ENCODE data around the gene CBX6. TPM values are rescaled to one million over a fixed set of nuclear protein-coding genes. Genes with fewer than 3 reads are reported as not detected.

CBX6 gene
- total RNA-seq, 2 experiments from 2014 or later: 116 to 117 TPM

DNA sequence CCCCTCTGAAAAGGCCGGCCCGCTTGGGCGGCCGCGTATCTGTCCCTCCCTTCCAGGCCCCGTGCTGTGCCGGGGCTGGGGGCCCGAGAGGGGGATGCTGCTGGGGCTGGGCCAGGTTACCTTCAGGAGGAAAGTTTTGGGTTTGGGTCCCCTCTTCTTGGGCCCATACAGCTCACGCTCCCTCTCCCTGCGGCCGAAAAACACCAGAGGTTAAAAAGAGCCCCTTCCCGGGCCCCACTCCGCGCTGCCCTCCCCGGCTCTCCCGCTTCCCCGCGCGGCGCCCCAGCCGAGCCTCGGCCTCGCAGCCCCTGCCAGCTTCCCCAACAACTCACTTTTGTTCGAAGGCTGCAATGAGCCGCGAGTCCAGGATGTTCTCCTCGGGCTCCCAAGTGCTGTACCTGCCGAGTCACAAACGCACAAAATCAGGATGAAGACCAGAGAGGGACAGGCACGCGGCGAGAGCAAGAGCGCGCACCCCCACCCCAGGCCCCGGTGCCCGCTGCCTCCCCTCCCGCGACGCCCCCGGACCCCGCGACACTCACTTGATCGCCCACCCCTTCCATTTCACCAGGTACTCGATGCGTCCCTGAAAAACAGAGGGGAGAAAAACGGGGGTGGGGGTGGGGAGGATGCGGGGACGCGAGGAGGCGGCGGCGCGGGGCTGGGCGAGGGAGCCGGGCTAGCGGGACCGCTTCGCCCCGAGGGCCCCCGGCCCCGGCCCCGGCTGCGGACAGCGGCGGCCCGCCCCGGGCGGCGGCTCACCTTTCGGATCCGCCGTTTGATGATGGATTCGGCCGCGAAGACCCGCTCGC, 450 bp downstream of the CBX6 start:
- Mint-ChIP-seq H3K27me3 (no peaks in the 10 kb centered on the region), H3K4me3 (peak overlapping the region; percentile 93), H3K36me3 (peaks cover 37% of the 10 kb centered on the region), H3K27ac (peak overlapping the region; percentile 91), H3K4me1 (ENCODE audit: low read depth) (peaks cover 53% of the 10 kb centered on the region), H3K9me3 (no peaks in the 10 kb centered on the region)
- intact Hi-C loops (cut with micrococcal nuclease): loop anchor here (2.0 to 5.0 kb wide), 4 partner anchors 55 to 245 kb away; partner anchors contain the start of gene SUN2
- POLR2A ChIA-PET: interaction anchor here (0.8 to 2.7 kb wide), 7 partner anchors 10 to 448 kb away, joined by 3 to 14 read pairs (median 7); partner anchors contain the start of gene RPL3
- peak; percentile 45 for DNase-seq
- CTCF ChIA-PET: interaction anchor here (0.5 to 5.5 kb wide), 24 partner anchors 10 to 446 kb away, joined by 3 to 180 read pairs (median 8); partner anchors contain the start of genes APOBEC3A and NPTXR

DNA sequence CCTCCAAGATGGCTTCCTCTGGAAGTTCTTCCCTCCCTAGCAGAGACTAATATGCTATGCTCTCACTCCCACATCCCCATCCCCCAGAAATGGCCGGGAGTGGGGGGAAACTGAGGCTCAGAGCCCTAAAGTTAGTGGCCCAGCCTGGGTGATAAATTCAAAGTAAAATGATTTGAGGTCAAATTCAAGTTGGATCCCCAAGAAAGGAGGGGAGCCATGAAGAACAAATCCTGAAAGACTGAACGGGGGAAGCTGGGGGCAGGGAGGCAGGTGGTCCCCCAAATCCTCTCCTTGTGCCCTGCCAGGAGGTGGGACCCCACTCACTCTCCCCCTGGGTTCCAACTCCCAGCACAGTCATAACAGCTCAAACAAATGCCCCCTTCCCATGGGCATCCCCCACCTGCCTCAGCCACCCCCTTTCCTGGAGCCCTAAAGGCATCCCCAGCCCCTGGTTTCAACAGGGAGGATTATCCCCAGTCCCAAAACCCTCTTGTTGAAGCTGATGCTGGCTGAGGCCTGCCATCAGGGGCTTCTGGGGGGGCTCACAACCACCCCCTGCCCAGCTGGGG, 1.1 kb downstream of the CBX6 start:
- H3K4me1 Mint-ChIP-seq (ENCODE audit: low read depth): peaks cover 53% of the 10 kb centered on the region
- H3K27me3 Mint-ChIP-seq: no peaks in the 10 kb centered on the region
- intact Hi-C loops (cut with micrococcal nuclease): loop anchor here (1.0 to 5.0 kb wide), 5 partner anchors 56 to 221 kb away; partner anchors contain the start of gene SUN2
- DNase-seq: no peak
- CTCF ChIA-PET: interaction anchor here (0.5 to 5.5 kb wide), 48 partner anchors 8 to 447 kb away, joined by 3 to 180 read pairs (median 8); partner anchors contain the start of genes APOBEC3A, CBX7 and NPTXR
- H3K36me3 Mint-ChIP-seq: peaks cover 38% of the 10 kb centered on the region
- H3K9me3 Mint-ChIP-seq: no peaks in the 10 kb centered on the region
- peak overlapping the region; percentile 93 for H3K4me3 Mint-ChIP-seq
- peak overlapping the region; percentile 91 for H3K27ac Mint-ChIP-seq
- POLR2A ChIA-PET: interaction anchor here (1.0 to 2.7 kb wide), 7 partner anchors 9 to 448 kb away, joined by 3 to 14 read pairs (median 7); partner anchors contain the start of gene RPL3

GRCh38 chr22:38870312-38870741, 1.7 kb downstream of the CBX6 start:
- intact Hi-C loops (cut with micrococcal nuclease): loop anchor here (1.0 to 5.0 kb wide), 5 partner anchors 56 to 222 kb away; partner anchors contain the start of gene SUN2
- Mint-ChIP-seq H3K4me1 (ENCODE audit: low read depth) (peaks cover 59% of the 10 kb centered on the region), H3K4me3 (peak overlapping the region; percentile 93)

GRCh38 chr22:38869663-38870062, 2.4 kb downstream of the CBX6 start:
- H3K36me3 Mint-ChIP-seq: peaks cover 43% of the 10 kb centered on the region
- CTCF ChIA-PET: interaction anchor here (0.6 to 5.5 kb wide), 78 partner anchors 8 to 614 kb away, joined by 3 to 180 read pairs (median 5); partner anchors contain the start of genes APOBEC3A, APOBEC3B, APOBEC3D and CBX7

More at GRCh38 chr22:38870312-38870741, 1.7 kb downstream of the CBX6 start:
- H3K36me3 Mint-ChIP-seq: peaks cover 43% of the 10 kb centered on the region
- H3K27ac Mint-ChIP-seq: peak overlapping the region; percentile 91
- ChIA-PET POLR2A (interaction anchor here (0.7 to 2.7 kb wide), 7 partner anchors 9 to 541 kb away, joined by 3 to 14 read pairs (median 6); no protein-coding TSS in a partner anchor), CTCF (interaction anchor here (0.6 to 5.5 kb wide), 81 partner anchors 8 to 614 kb away, joined by 3 to 180 read pairs (median 4); partner anchors contain the start of genes APOBEC3A, APOBEC3B, APOBEC3D and CBX7)
- peak; percentile 92 for DNase-seq
- H3K27me3 Mint-ChIP-seq: no peaks in the 10 kb centered on the region
- H3K9me3 Mint-ChIP-seq: no peaks in the 10 kb centered on the region

DNA sequence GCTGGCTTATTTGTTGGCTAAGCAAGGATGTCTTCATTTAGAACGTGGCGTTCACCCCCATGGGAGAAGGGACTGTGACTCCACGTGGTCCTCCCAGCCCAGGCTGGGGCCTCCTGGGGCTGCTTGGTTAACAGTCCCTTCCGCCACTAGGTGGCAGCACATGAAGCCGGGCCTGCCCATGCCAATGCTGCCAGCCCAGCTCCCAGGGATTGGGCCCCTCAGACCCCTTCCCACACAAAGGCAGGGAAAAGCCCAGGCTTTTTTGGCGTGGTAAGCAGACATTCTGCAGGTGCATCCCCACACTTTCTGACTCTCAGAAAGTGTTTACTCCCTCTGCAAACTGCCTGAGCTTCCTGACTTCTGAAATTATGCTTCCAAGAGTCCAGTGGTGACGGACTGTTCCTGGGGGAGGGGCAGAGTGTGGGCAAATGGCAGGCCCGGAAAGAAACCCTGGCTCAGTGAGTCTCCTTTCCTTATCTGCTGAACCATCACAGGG, 3.1 kb downstream of the CBX6 start:
- peak; percentile 86 for DNase-seq
- H3K9me3 Mint-ChIP-seq: no peaks in the 10 kb centered on the region
- POLR2A ChIA-PET: interaction anchor here (1.4 to 2.7 kb wide), 3 partner anchors 8 to 280 kb away, joined by 3 to 10 read pairs (median 4); no protein-coding TSS in a partner anchor
- no peaks in the 10 kb centered on the region for H3K27me3 Mint-ChIP-seq
- intact Hi-C loops (cut with micrococcal nuclease): no loop called here
- H3K4me3 Mint-ChIP-seq: no peak overlapping the region
- peaks cover 51% of the 10 kb centered on the region for H3K4me1 Mint-ChIP-seq (ENCODE audit: low read depth)
- H3K27ac Mint-ChIP-seq: peak overlapping the region; percentile 45
- CTCF ChIA-PET: interaction anchor here (0.6 to 5.5 kb wide), 44 partner anchors 9 to 447 kb away, joined by 3 to 180 read pairs (median 6); partner anchors contain the start of genes APOBEC3D, CBX7 and NPTXR
- peaks cover 43% of the 10 kb centered on the region for H3K36me3 Mint-ChIP-seq

More at GRCh38 chr22:38869663-38870062, 2.4 kb downstream of the CBX6 start:
- H3K4me3 Mint-ChIP-seq: peak overlapping the region; percentile 93
- no peaks in the 10 kb centered on the region for H3K9me3 Mint-ChIP-seq
- POLR2A ChIA-PET: interaction anchor here (0.7 to 2.7 kb wide), 7 partner anchors 8 to 541 kb away, joined by 3 to 14 read pairs (median 4); no protein-coding TSS in a partner anchor
- intact Hi-C loops (cut with micrococcal nuclease): loop anchor here (1.0 to 5.0 kb wide), 5 partner anchors 57 to 223 kb away; partner anchors contain the start of gene SUN2
- H3K27me3 Mint-ChIP-seq: no peaks in the 10 kb centered on the region
- H3K27ac Mint-ChIP-seq: peak overlapping the region; percentile 91
- H3K4me1 Mint-ChIP-seq (ENCODE audit: low read depth): peaks cover 53% of the 10 kb centered on the region
- DNase-seq: no peak

GRCh38 chr22:38868286-38868721, 3.7 kb downstream of the CBX6 start:
- Mint-ChIP-seq H3K9me3 (no peaks in the 10 kb centered on the region), H3K4me1 (ENCODE audit: low read depth) (peaks cover 44% of the 10 kb centered on the region), H3K4me3 (no peak overlapping the region), H3K27me3 (no peaks in the 10 kb centered on the region), H3K36me3 (peaks cover 43% of the 10 kb centered on the region), H3K27ac (no peak overlapping the region)
- POLR2A ChIA-PET: interaction anchor here (1.4 to 1.6 kb wide), 2 partner anchors 135 to 280 kb away, joined by 3 to 4 read pairs; no protein-coding TSS in a partner anchor
- peak; percentile 3 for DNase-seq
- CTCF ChIA-PET: interaction anchor here (0.7 to 5.5 kb wide), 18 partner anchors 10 to 443 kb away, joined by 3 to 180 read pairs (median 12); partner anchors contain the start of genes CBX7 and NPTXR
- intact Hi-C loops (cut with micrococcal nuclease): no loop called here

GRCh38 chr22:38867471-38868285, 4.3 kb downstream of the CBX6 start:
- CTCF ChIA-PET: interaction anchor here (1.6 to 5.5 kb wide), 4 partner anchors 75 to 136 kb away, joined by 4 to 180 read pairs (median 28); no protein-coding TSS in a partner anchor
- peak; percentile 7 for DNase-seq
- no peaks in the 10 kb centered on the region for H3K27me3 Mint-ChIP-seq
- H3K4me3 Mint-ChIP-seq: no peak overlapping the region
- peaks cover 40% of the 10 kb centered on the region for H3K4me1 Mint-ChIP-seq (ENCODE audit: low read depth)
- H3K9me3 Mint-ChIP-seq: no peaks in the 10 kb centered on the region
- POLR2A ChIA-PET: interaction anchor here (1.6 kb wide), 1 partner anchor 136 kb away, joined by 3 read pairs; no protein-coding TSS in a partner anchor
- H3K36me3 Mint-ChIP-seq: peaks cover 43% of the 10 kb centered on the region
- no peak overlapping the region for H3K27ac Mint-ChIP-seq
- intact Hi-C loops (cut with micrococcal nuclease): no loop called here

GRCh38 chr22:38867124-38867455, 4.9 kb downstream of the CBX6 start:
- H3K27ac Mint-ChIP-seq: no peak overlapping the region
- H3K36me3 Mint-ChIP-seq: peaks cover 43% of the 10 kb centered on the region
- H3K27me3 Mint-ChIP-seq: no peaks in the 10 kb centered on the region
- no peaks in the 10 kb centered on the region for H3K9me3 Mint-ChIP-seq
- POLR2A ChIA-PET: no interaction called here
- intact Hi-C loops (cut with micrococcal nuclease): no loop called here
- CTCF ChIA-PET: interaction anchor here (5.5 kb wide), 1 partner anchor 136 kb away, joined by 180 read pairs; no protein-coding TSS in a partner anchor
- no peak overlapping the region for H3K4me3 Mint-ChIP-seq
- peaks cover 36% of the 10 kb centered on the region for H3K4me1 Mint-ChIP-seq (ENCODE audit: low read depth)
- peak; percentile 1 for DNase-seq

DNA sequence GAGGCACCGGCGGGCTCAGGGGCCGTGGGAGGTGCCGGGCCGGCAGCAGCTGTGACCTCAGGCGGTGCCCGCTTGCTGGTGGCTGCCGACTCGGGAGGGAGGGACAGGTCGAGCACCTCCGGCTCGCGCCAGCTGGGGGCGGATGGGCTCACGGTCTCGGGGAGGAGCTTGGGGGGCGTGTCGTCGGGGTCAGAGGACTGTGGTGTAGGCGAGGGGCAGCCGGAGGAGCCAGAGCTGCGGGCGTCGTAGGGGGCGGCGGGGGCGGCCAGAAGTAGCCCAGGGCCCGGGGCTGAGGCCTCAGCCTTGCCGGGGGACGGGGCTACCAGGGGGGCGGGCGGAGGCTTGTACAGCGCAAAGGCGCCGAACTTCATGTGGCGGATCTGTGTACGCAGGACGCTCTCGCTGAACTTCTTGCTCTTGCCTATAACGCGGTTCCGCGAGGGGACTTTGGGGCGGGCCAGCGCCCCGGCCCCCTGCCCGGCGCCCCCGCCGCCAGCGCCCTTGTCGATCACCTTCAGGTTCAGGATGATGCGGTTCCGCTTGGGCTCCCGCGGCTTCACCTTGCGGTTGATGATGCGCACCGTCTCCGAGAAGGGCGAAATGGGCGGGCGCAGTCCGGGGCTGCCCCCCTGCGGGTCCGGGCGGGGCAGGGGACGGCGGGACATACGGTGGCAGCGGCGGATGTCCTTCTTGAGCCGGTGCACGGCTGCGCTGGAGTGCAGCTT, 5.5 kb downstream of the CBX6 start:
- no peaks in the 10 kb centered on the region for H3K9me3 Mint-ChIP-seq
- H3K27ac Mint-ChIP-seq: no peak overlapping the region
- H3K36me3 Mint-ChIP-seq: peaks cover 43% of the 10 kb centered on the region
- POLR2A ChIA-PET: interaction anchor here (0.6 kb wide), 1 partner anchor 188 kb away, joined by 3 read pairs; no protein-coding TSS in a partner anchor
- no peak overlapping the region for H3K4me3 Mint-ChIP-seq
- intact Hi-C loops (cut with micrococcal nuclease): no loop called here
- peaks cover 36% of the 10 kb centered on the region for H3K4me1 Mint-ChIP-seq (ENCODE audit: low read depth)
- no peaks in the 10 kb centered on the region for H3K27me3 Mint-ChIP-seq
- peak; percentile 9 for DNase-seq
- CTCF ChIA-PET: no interaction called here

GRCh38 chr22:38866024-38866398, 6.0 kb downstream of the CBX6 start:
- intact Hi-C loops (cut with micrococcal nuclease): no loop called here
- CTCF ChIA-PET: no interaction called here
- DNase-seq: no peak
- peaks cover 36% of the 10 kb centered on the region for H3K4me1 Mint-ChIP-seq (ENCODE audit: low read depth)
- no peaks in the 10 kb centered on the region for H3K27me3 Mint-ChIP-seq
- H3K9me3 Mint-ChIP-seq: no peaks in the 10 kb centered on the region
- H3K4me3 Mint-ChIP-seq: no peak overlapping the region
- POLR2A ChIA-PET: interaction anchor here (0.6 kb wide), 1 partner anchor 189 kb away, joined by 3 read pairs; no protein-coding TSS in a partner anchor
- H3K27ac Mint-ChIP-seq: no peak overlapping the region
- H3K36me3 Mint-ChIP-seq: peaks cover 42% of the 10 kb centered on the region
